Measurements from ENCODE around the gene ARL8B.
A peak's percentile ranks its signal among the peaks of the same experiment; 100 is the strongest.

ARL8B gene

GRCh38 chr3:5186089-5186857, 64.2 kb downstream of the ARL8B start:
- no peak for DNase-seq (ENCODE audit: low read depth in 2 of 2)

GRCh38 chr3:5186858-5187155, 64.7 kb downstream of the ARL8B start:
- no peak for DNase-seq (ENCODE audit: low read depth in 2 of 2)

GRCh38 chr3:5187156-5187919, 65.2 kb downstream of the ARL8B start, which contains the start of gene EDEM1:
Gene EDEM1, plus strand, starts transcription at chr3:5187707. Its CDS starts 99 bp downstream, at chr3:5187806.
- DNase-seq (ENCODE audit: low read depth in 2 of 2) = peak; percentile 87 to 90

GRCh38 chr3:5187920-5188418, 65.9 kb downstream of the ARL8B start:
- no peak for DNase-seq (ENCODE audit: low read depth in 2 of 2)

DNA sequence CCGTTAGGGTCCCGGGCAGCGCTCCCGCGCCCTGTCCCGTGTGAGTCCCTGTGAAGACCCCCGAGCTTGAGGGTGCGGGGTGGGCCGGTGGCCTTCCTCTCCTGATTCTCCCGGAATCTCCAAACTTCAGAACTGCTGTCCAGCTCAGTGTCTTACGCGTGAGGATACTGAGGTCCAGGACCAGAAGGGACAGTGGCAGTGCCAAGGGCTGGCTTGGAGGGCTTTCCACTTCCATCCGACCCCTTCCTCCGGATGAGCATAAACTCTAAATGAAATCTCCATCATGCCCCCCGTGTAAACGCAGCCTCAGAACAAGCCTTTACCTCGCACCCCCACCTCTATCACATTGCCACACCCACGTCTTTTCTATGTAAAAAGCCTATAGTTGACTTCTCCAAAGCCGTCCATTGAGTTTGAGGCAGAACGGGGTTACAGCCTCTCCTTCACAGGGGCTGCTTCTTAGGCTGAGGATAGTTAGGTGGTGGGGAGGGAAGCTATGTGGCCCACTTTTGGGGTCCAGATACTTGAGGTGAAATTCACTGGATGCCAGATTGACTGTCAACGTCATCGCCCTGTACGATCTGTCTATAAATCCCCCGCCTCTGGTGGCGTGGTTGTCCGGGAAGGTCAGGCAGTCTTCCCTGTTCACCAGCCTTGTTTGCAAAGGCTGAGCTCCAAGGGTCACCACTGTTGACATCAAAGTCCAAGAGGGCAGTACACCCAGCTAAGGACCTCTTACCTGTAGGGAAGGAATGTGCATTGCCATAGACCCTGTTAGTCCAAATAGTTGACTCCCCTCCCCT, 66.5 kb downstream of the ARL8B start:
- DNase-seq (ENCODE audit: low read depth in 2 of 2) = no peak

DNA sequence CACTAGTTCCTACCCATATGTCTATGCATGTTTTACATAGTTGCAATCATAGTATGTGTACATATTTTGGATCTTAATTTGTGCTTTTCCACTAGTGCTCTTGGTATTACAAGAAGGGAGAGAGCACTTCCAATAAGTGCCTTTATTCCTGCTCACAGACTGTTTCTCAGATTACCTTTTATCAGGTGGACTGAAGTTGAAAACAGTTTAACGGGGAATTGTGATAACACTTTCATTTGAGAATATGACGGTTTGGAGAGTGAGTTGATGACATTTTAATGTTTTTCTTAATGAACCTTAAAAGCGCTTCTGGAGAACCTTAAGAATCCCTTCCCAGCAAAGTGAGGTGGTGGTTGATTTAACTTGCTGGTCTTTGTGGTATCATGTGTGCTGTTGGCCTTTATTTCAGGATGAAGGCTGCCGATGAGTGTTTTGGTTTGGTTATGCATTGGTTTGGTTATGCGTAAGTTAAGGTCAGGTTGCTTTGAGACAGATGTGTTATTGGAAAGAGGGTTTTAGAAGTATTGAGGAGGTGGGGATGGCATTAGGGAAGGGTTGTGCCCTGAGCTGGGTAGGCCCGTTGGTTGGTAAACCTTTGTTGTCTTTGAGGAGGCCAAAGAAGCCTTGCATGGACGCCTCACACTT, 68.2 kb downstream of the ARL8B start:
- no peak for DNase-seq (ENCODE audit: low read depth in 2 of 2)

DNA sequence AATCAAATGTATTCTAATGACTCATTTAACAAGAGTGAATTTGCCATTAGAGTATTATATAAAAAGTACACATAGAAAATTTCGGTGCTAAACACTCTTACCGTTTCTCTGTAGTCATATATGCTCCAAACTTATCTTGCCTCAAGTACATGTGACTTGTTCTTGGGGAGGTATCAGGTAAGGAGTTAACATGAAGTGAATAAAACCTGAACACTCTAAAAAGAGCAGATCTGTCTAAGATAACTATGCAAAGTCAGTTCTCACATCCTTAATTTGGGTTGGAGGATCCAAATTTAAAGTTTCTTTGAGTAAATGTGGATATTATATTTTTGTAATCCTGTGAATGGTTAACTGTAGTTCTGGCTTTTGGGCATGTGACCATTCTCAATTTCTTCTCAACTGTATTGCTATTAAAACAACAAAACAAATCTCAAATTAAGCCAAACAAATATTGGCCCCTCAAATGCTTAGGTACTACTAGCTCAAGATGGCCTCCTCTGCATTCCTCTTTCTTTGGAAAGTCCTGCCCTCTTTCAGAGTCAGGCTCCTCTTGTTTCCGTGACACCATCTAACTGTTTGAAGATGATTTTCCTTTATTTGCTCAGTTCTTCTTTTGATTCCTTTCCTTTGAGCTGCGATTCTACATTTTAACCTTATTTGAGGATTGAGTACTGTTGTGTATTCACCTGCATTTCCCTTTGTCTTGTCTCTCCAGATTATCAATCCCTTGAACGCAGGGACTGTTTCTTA, 69.6 kb downstream of the ARL8B start:
- no peak for DNase-seq (ENCODE audit: low read depth in 2 of 2)

GRCh38 chr3:5192571-5193365, 70.7 kb downstream of the ARL8B start:
- DNase-seq (ENCODE audit: low read depth in 2 of 2) = no peak

- DNase-seq (ENCODE audit: low read depth in 2 of 2) = no peak
Measured at GRCh38 chr3:5194341-5194740, 72.2 kb downstream of the ARL8B start.

- no peak for DNase-seq (ENCODE audit: low read depth in 2 of 2)
Measured at GRCh38 chr3:5194801-5195509, 72.9 kb downstream of the ARL8B start.

- DNase-seq (ENCODE audit: low read depth in 2 of 2) = no peak
Measured at GRCh38 chr3:5195605-5196004, 73.5 kb downstream of the ARL8B start.

GRCh38 chr3:5197022-5197421, 74.9 kb downstream of the ARL8B start:
- peak; percentile 52 to 56 for DNase-seq (ENCODE audit: low read depth in 2 of 2)

DNA sequence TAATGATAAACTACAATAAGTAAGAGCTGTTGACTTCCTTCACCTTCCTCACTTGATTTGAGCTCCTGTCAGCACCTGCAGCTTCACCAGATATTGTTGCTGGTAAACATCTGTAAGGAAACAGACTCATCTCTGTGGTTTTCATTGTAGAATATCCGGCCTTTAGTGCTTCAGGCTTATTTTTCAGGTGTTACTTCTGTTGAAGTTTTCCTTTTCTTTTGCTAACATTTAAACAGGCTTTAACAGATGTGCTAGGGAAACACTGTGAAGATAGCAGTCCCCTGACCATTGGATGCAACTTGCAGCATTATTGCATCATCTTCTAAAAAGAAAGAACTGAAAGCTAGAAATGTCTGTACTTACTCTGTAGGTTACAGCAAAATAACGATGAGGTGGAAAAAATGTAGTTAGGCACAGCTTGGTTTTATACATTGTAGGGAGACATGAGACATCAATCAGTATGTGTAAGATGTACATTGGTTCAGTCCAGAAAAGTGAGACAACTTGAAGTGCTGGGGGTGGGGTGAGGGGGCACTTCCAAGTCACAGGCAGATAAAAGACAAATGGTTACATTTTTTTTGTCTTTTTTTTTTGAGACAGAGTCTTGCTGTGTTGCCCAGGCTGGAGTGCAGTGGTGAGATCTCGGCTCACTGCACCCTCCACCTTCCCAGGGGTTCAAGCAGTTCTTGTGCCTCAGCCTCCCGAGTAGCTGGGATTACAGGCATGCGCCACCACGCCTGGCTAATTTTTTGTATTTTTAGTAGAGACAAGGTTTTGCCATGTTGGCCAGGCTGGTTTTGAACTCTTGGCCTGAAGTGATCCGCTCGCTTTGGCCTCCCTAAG, 75.6 kb downstream of the ARL8B start:
- peak in 1 of 2 experiments; percentile 64 for DNase-seq (ENCODE audit: low read depth in 2 of 2)

- DNase-seq (ENCODE audit: low read depth in 2 of 2) = no peak
Measured at GRCh38 chr3:5198313-5198677, 76.2 kb downstream of the ARL8B start.

- DNase-seq (ENCODE audit: low read depth in 2 of 2) = no peak
Measured at GRCh38 chr3:5198986-5199731, 77.1 kb downstream of the ARL8B start.

- no peak for DNase-seq (ENCODE audit: low read depth in 2 of 2)
Measured at GRCh38 chr3:5201536-5201935, 79.4 kb downstream of the ARL8B start.

DNA sequence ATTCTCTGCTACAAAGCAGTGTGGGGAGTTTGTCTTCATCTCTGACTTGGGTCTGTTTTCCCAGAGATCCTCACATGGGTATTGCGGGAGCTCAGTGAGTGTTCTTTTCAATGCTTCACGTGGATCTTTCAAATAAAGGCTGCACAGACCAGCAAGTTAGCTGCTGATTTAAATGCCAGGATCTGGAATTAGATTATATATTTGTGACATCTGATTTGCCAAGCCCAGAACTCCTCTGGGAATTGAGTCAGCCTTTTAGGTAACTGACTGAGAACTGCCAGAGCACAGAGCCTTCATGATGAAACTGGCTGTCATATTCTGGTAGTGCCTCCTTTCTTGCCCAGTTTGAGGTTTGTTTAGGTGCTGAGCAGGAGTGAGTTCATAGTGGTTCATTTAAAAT, 80.1 kb downstream of the ARL8B start:
- peak in 1 of 2 experiments; percentile 40 for DNase-seq (ENCODE audit: low read depth in 2 of 2)
